Activated CD4-positive, alpha-beta T cell treated with anti-CD3 and anti-CD28 coated beads, Interleukin-2, amount 10 ng/mL, durations not matched to agents 7 days and 5 days (primary cell): ENCODE results near the gene RAB10. TPM values are rescaled to one million over a fixed set of nuclear protein-coding genes. Genes with fewer than 3 reads are reported as not detected.
"Not testable (repeated sequence)": the region's sequence is repeated elsewhere in the genome, so short reads cannot be mapped to it uniquely, and the experiment has no call there.

ENCODE experiments used
- CTCF ChIA-PET: fragments of 350-600 bp; sonication (Branson Sonifier 250); formaldehyde crosslinking; loops from one replicate; lab custom pipeline; 2021; ENCODE audit warnings: antibody characterized with exemption; lab: Charles Lee
- POLR2A ChIA-PET: fragments of 350-600 bp; sonication (Branson Sonifier 250); formaldehyde crosslinking; loops from one replicate; lab custom pipeline; 2021; ENCODE audit warnings: antibody characterized with exemption; lab: Charles Lee
- DNase-seq: peaks from one replicate; pipeline ENCODE4 v3.0.0-alpha.2; 2020
- H3K27ac Mint-ChIP-seq: one replicate; pipeline ENCODE4 v1.8.0; 2021; ENCODE audit warnings: mild to moderate bottlenecking, moderate library complexity, mixed read lengths
- H3K27me3 Mint-ChIP-seq: one replicate; pipeline ENCODE4 v1.8.0; 2021; ENCODE audit warnings: mixed read lengths
- H3K36me3 Mint-ChIP-seq: one replicate; pipeline ENCODE4 v1.8.0; 2021; ENCODE audit warnings: low read depth, mixed read lengths
- H3K4me1 Mint-ChIP-seq: one replicate; pipeline ENCODE4 v1.8.0; 2021; ENCODE audit warnings: mixed read lengths
- H3K4me3 Mint-ChIP-seq: one replicate; pipeline ENCODE4 v1.8.0; 2021; ENCODE audit warnings: mild to moderate bottlenecking, moderate library complexity, mixed read lengths
- H3K9me3 Mint-ChIP-seq: one replicate; pipeline ENCODE4 v1.8.0; 2021; ENCODE audit warnings: mixed read lengths
- total RNA-seq, 2 experiments: library from RNA; stranded (reverse); gene quantifications; one replicate each; pipeline ENCODE4 v1.2.3, GENCODE V29; 2021

Gene RAB10
- total RNA-seq, 2 experiments from 2014 or later, result 107 to 123 TPM

DNA sequence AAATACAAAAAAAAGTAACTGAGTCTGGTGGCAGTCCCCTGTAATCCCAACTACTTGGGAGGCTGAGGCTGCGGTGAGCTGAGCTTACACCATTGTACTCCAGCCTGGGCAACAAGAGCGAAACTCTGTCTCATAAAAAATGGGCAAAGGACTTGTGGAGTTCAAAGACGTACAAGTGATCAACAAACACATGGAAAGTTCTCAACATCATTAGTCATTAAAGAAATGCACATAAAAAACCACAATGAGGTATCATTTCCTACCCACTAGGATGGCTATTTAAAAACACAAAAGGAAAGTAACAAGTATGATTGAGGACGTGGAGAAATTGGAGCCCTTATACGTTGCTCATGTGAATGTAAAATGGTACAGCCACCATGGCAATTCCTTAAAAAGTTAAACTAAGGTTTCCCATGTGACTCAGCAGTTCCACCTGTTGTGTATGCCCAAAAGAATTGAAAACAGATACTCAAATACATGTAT is 52.3 kb downstream of the RAB10 start:
- peaks cover 11% of the 10 kb centered on the region for H3K9me3 Mint-ChIP-seq
- H3K27ac Mint-ChIP-seq, result peak overlapping the region; percentile 42
- no peaks in the 10 kb centered on the region for H3K27me3 Mint-ChIP-seq
- H3K4me3 Mint-ChIP-seq, result no peak overlapping the region
- no peak for DNase-seq
- H3K4me1 Mint-ChIP-seq, result peaks cover 25% of the 10 kb centered on the region
- ChIA-PET CTCF (interaction anchor here (1.2 kb wide), 1 partner anchor 16 kb away, joined by 5 read pairs; no protein-coding TSS in a partner anchor), POLR2A (no interaction called here)
- H3K36me3 Mint-ChIP-seq, result peaks cover 22% of the 10 kb centered on the region

DNA sequence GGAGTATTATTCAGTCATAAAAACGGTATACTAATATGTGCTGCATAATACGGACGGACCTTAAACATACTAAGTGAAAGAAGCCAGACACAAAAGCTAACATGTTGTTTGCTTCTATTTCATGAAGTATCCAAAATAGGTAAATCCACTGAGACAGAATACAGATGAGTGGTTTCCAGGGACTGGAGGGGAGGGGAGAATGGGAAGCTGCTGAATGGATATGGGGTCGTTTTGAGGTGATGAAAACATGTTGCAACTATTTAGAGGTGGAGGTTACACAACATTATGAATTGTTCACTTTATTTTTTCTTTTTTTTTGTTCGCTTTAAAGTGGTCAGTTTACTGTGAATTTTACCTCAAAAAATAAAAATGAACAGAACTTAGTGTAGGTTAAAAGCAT is 52.9 kb downstream of the RAB10 start:
- Mint-ChIP-seq H3K4me3 (no peak overlapping the region), H3K4me1 (peaks cover 25% of the 10 kb centered on the region)

DNA sequence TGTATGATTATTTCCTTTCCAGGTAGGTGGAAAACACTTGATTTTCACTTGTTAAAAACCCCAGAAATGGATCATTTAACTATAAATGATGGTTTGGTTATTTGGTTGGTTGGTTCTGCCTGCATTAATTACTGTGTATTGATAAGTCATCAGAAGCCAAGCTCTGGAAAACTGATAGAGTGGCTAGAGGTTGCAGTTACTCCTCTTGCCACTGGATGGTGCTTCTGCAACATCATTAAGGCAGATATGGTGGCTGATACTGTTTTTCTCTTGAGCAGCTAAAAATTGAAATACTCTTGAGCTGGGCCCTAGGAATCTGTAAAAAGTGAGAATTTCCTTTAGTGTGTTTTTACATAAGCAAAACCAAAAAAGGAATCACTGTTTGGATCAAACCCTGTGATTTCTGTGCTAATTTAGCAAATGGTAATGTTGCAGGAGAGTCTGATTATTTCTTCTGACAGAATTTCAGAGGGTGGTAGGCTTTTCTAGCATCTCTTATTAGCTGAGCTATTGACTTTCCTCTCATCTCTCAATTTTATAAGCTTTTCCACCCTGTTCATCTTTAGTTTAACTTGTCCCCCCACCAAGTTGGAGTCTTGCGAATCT is 54.3 kb downstream of the RAB10 start:
- ChIA-PET CTCF (interaction anchor here (0.6 to 1.5 kb wide), 8 partner anchors 9 to 97 kb away, joined by 3 to 8 read pairs (median 4); no protein-coding TSS in a partner anchor), POLR2A (interaction anchor here (0.6 kb wide), 1 partner anchor 22 kb away, joined by 3 read pairs; no protein-coding TSS in a partner anchor)
- H3K27ac Mint-ChIP-seq, result no peak overlapping the region
- H3K36me3 Mint-ChIP-seq, result peaks cover 16% of the 10 kb centered on the region
- H3K4me1 Mint-ChIP-seq, result peaks cover 28% of the 10 kb centered on the region
- H3K4me3 Mint-ChIP-seq, result no peak overlapping the region
- H3K27me3 Mint-ChIP-seq, result no peaks in the 10 kb centered on the region
- DNase-seq, result peak; percentile 33
- peaks cover 4% of the 10 kb centered on the region for H3K9me3 Mint-ChIP-seq

More for the DNA sequence above, 52.9 kb downstream of the RAB10 start:
- DNase-seq, result no peak
- peaks cover 9% of the 10 kb centered on the region for H3K9me3 Mint-ChIP-seq
- no peak overlapping the region for H3K27ac Mint-ChIP-seq
- H3K36me3 Mint-ChIP-seq, result peaks cover 20% of the 10 kb centered on the region
- ChIA-PET POLR2A (no interaction called here), CTCF (no interaction called here)
- no peaks in the 10 kb centered on the region for H3K27me3 Mint-ChIP-seq

DNA sequence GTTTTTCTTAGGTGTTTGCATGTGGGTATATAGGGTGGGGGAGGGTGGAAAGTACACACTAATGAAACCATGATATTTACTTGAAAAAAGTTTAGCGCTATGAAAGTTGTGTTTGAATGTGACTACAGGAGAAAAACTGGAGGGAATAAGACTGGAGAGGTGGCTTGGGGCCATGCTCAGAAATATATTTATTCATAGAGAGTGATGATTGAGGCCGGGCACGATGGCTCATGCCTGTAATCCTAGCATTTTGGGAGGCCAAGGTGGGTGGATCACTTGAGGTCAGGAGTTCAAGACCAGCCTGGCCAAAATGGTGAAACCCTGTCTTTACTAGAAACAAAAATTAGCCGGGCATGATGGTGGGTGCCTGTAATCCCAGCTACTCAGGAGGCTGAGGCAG is 55.0 kb downstream of the RAB10 start:
- POLR2A ChIA-PET, H3K27me3 Mint-ChIP-seq, H3K27ac Mint-ChIP-seq, H3K4me3 Mint-ChIP-seq, DNase-seq, H3K9me3 Mint-ChIP-seq: not testable (repeated sequence)
- CTCF ChIA-PET, result interaction anchor here (0.7 kb wide), 1 partner anchor 45 kb away, joined by 4 read pairs; no protein-coding TSS in a partner anchor
- Mint-ChIP-seq H3K4me1 (peaks cover 29% of the 10 kb centered on the region), H3K36me3 (peaks cover 19% of the 10 kb centered on the region)

DNA sequence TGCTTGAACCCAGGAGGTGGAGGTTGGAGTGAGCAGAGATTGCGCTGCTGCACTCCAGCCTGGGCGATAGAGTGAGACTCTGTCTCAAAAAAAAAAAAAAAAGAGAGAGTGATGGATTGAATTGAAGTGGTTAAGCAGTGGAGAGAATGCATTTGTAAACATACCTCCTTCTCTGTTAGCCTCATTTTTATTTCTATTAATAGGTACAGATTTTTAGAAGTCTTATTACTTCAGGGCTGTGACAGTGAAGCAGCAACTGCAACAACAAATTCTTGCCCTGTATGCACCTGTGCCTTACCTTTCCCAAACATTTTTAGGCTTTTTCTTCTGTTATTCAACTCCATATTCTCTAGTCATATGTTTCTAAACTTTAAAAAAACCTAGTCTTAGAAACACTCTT is 55.5 kb downstream of the RAB10 start:
- CTCF ChIA-PET, result interaction anchor here (0.7 kb wide), 1 partner anchor 45 kb away, joined by 4 read pairs; no protein-coding TSS in a partner anchor
- peaks cover 18% of the 10 kb centered on the region for H3K36me3 Mint-ChIP-seq
- POLR2A ChIA-PET, result no interaction called here
- H3K27ac Mint-ChIP-seq, result no peak overlapping the region
- no peaks in the 10 kb centered on the region for H3K27me3 Mint-ChIP-seq
- no peak for DNase-seq
- no peaks in the 10 kb centered on the region for H3K9me3 Mint-ChIP-seq
- peaks cover 26% of the 10 kb centered on the region for H3K4me1 Mint-ChIP-seq
- no peak overlapping the region for H3K4me3 Mint-ChIP-seq

DNA sequence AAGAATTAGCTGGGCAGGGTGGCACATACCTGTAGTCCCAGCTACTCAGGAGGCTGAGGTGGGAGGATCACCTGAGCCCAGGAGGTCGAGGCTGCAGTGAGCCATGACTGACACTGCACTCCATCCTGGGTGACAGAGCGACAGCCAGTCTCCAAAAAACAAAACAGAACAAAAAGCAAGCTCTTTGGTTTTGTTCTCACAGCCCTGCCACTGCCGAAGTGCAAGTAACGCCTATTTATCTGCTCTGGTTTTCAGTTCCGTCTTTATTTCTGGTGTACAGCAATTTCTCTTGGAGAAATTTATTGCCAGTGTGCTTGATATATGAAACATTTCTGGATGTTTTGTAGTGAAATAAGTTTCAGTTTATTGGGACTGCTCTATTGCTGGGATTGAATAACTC is 61.9 kb downstream of the RAB10 start:
- Mint-ChIP-seq H3K27ac (no peak overlapping the region), H3K36me3 (peaks cover 19% of the 10 kb centered on the region), H3K27me3 (no peaks in the 10 kb centered on the region), H3K4me1 (peaks cover 15% of the 10 kb centered on the region), H3K4me3 (no peak overlapping the region), H3K9me3 (no peaks in the 10 kb centered on the region)
- no peak for DNase-seq
- CTCF ChIA-PET, result interaction anchor here (0.6 kb wide), 1 partner anchor 211 kb away, joined by 3 read pairs; no protein-coding TSS in a partner anchor
- POLR2A ChIA-PET, result no interaction called here

DNA sequence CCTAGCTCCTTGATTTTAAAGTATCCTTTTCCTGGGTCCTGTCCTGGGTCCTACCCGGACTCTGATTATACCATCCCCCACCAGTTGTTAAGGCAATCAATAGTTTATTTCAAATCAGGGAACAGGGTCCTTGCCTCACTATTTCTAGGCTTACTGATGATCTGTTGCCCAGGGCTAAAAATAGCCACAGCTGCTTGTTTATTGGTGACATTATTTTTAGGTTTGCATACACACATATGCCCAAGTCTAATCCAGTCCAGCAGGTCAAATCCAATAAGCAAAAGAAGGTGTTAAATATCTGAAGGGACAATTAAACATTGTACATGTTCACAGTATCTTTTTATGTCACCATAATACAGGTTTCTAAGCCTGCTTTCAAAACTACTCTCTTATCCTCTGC is 66.0 kb downstream of the RAB10 start:
- ChIA-PET CTCF (no interaction called here), POLR2A (no interaction called here)
- peaks cover 36% of the 10 kb centered on the region for H3K36me3 Mint-ChIP-seq
- peaks cover 15% of the 10 kb centered on the region for H3K4me1 Mint-ChIP-seq
- no peak overlapping the region for H3K4me3 Mint-ChIP-seq
- H3K27ac Mint-ChIP-seq, result no peak overlapping the region
- H3K27me3 Mint-ChIP-seq, result no peaks in the 10 kb centered on the region
- no peak for DNase-seq
- H3K9me3 Mint-ChIP-seq, result peaks cover 6% of the 10 kb centered on the region

DNA sequence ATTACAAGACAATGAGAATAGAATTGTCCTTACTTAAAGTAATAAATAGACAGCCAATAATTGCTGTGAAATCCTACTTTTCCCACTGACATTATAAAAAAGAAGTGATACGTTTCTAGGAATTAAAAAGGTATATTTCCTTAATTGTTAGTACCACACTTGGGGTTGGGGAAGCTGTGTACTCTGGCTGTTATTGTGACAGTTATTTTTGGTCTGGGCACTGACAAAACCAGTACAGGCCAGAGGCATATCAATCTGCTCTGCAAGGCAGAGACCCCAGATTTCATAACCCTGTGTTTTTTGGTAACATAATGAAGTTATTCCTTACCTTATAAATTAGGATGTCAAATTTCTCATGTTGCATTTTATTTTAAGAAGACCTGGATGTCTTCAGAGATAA is 66.5 kb downstream of the RAB10 start:
- POLR2A ChIA-PET, result no interaction called here
- DNase-seq, result no peak
- no peaks in the 10 kb centered on the region for H3K27me3 Mint-ChIP-seq
- H3K4me3 Mint-ChIP-seq, result no peak overlapping the region
- H3K9me3 Mint-ChIP-seq, result peaks cover 6% of the 10 kb centered on the region
- no peak overlapping the region for H3K27ac Mint-ChIP-seq
- H3K4me1 Mint-ChIP-seq, result peaks cover 15% of the 10 kb centered on the region
- peaks cover 39% of the 10 kb centered on the region for H3K36me3 Mint-ChIP-seq
- CTCF ChIA-PET, result no interaction called here

DNA sequence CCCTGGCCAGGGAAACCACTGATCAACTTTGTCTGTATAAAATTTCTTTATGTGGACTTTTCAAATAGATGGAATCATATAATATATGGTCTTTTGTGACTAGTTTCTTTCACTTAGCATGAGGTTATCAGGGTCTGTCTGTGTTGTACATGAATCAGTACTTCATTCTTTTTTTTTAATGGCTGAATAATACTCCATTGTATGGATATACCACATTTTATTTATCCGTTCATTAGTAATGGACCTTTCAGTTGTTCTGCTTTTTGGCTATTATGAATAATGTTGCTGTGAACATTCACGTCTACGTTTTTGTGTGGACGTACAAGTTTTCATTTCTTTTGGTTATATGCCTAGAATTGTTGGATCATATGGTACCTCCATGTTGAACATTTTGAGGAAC is 69.9 kb downstream of the RAB10 start:
- H3K4me3 Mint-ChIP-seq, result no peak overlapping the region
- no peak for DNase-seq
- peaks cover 4% of the 10 kb centered on the region for H3K4me1 Mint-ChIP-seq
- H3K27me3 Mint-ChIP-seq, result no peaks in the 10 kb centered on the region
- ChIA-PET CTCF (no interaction called here), POLR2A (no interaction called here)
- peaks cover 37% of the 10 kb centered on the region for H3K36me3 Mint-ChIP-seq
- H3K27ac Mint-ChIP-seq, result no peak overlapping the region
- peaks cover 6% of the 10 kb centered on the region for H3K9me3 Mint-ChIP-seq

DNA sequence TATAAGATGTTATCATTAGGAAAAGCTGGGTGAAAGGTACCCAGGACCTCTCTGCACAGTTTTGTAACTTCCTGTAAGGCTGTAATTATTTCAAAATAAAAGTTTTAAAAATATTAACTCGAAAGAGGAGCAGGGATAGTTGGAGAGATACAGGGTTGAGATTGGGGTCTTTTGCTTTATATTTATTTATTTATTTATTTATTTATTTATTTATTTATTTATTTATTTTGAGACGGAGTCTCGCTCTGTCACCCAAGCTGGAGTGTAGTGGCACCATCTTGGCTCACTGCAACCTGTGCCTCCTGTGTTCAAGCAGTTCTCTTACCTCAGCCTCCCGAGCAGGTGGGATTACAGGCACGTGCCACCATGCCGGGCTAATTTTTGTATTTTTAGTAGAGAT is 74.8 kb downstream of the RAB10 start:
- H3K9me3 Mint-ChIP-seq, POLR2A ChIA-PET, H3K4me3 Mint-ChIP-seq, H3K27me3 Mint-ChIP-seq, DNase-seq, H3K27ac Mint-ChIP-seq: not testable (repeated sequence)
- Mint-ChIP-seq H3K4me1 (peaks cover 12% of the 10 kb centered on the region), H3K36me3 (peaks cover 35% of the 10 kb centered on the region)
- CTCF ChIA-PET, result interaction anchor here (0.7 kb wide), 1 partner anchor 161 kb away, joined by 3 read pairs; no protein-coding TSS in a partner anchor

DNA sequence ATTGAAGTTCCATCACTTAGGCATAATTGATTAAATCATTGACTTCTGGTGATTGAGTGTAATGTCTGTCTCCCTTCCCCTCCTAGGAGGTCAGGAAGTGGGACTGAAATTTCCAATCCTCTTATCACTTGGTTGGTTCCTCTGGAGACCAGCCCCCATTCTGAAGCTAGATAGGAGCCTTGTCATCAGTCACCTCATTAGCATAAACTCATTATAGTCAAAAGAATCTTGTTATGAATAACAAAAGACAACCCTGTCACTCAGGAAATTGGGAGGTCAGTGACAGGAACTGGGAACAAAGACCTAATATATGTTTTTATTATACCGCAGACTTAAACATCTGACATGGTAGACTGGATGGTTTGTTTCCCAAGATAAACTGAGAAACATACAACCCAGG is 78.3 kb downstream of the RAB10 start:
- peaks cover 18% of the 10 kb centered on the region for H3K4me1 Mint-ChIP-seq
- ChIA-PET CTCF (no interaction called here), POLR2A (no interaction called here)
- H3K36me3 Mint-ChIP-seq, result peaks cover 32% of the 10 kb centered on the region
- DNase-seq, result no peak
- no peak overlapping the region for H3K4me3 Mint-ChIP-seq
- H3K27ac Mint-ChIP-seq, result no peak overlapping the region
- H3K27me3 Mint-ChIP-seq, result no peaks in the 10 kb centered on the region
- no peaks in the 10 kb centered on the region for H3K9me3 Mint-ChIP-seq

DNA sequence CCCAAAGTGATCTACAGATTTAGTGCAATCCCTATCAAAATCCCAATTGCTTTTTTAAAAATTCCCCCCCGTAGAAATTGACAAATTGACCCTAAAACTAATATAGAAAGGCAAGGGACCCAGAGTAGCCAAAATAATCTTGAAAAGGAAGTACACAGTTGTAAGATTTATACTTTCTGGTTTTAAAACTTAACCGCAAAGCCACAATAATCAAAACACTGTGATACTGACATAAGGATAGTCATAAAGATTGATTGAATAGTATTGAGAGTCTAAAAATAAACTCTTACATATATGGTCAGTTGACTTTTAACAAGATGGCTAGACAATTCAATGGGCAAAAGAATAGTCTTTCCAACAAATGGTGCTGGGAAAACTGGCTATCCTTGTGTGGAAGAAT is 80.3 kb downstream of the RAB10 start:
- Mint-ChIP-seq H3K36me3 (peaks cover 35% of the 10 kb centered on the region), H3K27me3 (no peaks in the 10 kb centered on the region), H3K4me1 (peaks cover 18% of the 10 kb centered on the region), H3K4me3 (no peak overlapping the region), H3K27ac (no peak overlapping the region), H3K9me3 (no peaks in the 10 kb centered on the region)
- POLR2A ChIA-PET, result no interaction called here
- CTCF ChIA-PET, result interaction anchor here (0.5 kb wide), 1 partner anchor 164 kb away, joined by 4 read pairs; no protein-coding TSS in a partner anchor
- DNase-seq, result no peak

DNA sequence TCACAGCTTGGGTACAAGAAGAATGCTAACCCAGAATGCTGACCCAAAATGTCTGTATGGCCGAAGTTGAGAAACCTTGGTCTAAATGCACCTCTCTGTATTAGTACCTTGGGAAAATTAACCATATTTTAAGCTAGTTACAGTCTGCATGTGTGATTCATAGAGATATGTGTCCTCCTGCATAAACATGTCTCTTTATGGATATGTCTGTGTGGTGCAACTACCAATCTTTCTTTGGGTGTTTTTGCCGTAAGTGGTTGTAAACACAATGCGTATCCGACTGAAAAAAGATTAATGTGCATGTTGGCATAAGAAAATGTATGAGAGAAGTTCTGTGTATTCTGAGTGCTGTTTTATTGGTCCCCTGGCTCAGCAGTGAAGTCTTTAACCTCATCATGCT is 84.8 kb downstream of the RAB10 start:
- POLR2A ChIA-PET, result no interaction called here
- Mint-ChIP-seq H3K4me1 (peaks cover 12% of the 10 kb centered on the region), H3K27ac (no peak overlapping the region), H3K4me3 (no peak overlapping the region), H3K36me3 (peaks cover 11% of the 10 kb centered on the region), H3K9me3 (no peaks in the 10 kb centered on the region), H3K27me3 (no peaks in the 10 kb centered on the region)
- no peak for DNase-seq
- CTCF ChIA-PET, result interaction anchor here (0.9 kb wide), 1 partner anchor 217 kb away, joined by 3 read pairs; no protein-coding TSS in a partner anchor
